ENCODE measurements around the gene EFHB.
"Not testable (repeated sequence)": the region's sequence is repeated elsewhere in the genome, so short reads cannot be mapped to it uniquely, and the experiment has no call there.

The EFHB gene

GRCh38 chr3:19934098-19934566 lies at the start of gene EFHB:
Gene EFHB (minus strand): TSS chr3:19934217. CDS start chr3:19934018, 199 bp downstream.
- no peak for DNase-seq (ENCODE audit: low read depth)

- no peak for DNase-seq (ENCODE audit: low read depth)
Observed at GRCh38 chr3:19972054-19972453, 38.0 kb upstream of the EFHB start.

- no peak for DNase-seq (ENCODE audit: low read depth)
Observed at GRCh38 chr3:19970327-19970726, 36.3 kb upstream of the EFHB start.

- no peak for DNase-seq (ENCODE audit: low read depth)
Observed at GRCh38 chr3:19967812-19968211, 33.8 kb upstream of the EFHB start.

- no peak for DNase-seq (ENCODE audit: low read depth)
Observed at GRCh38 chr3:19967208-19967607, 33.2 kb upstream of the EFHB start.

- DNase-seq (ENCODE audit: low read depth), result no peak
Observed at GRCh38 chr3:19961960-19962359, 27.9 kb upstream of the EFHB start.

- DNase-seq (ENCODE audit: low read depth), result no peak
Observed at GRCh38 chr3:19960696-19961095, 26.7 kb upstream of the EFHB start.

- no peak for DNase-seq (ENCODE audit: low read depth)
Observed at GRCh38 chr3:19959505-19959904, 25.5 kb upstream of the EFHB start.

- DNase-seq (ENCODE audit: low read depth), result not testable (repeated sequence)
Observed at GRCh38 chr3:19957354-19957753, 23.3 kb upstream of the EFHB start.

GRCh38 chr3:19954676-19955075 lies 20.7 kb upstream of the EFHB start:
- no peak for DNase-seq (ENCODE audit: low read depth)

GRCh38 chr3:19950316-19950715 lies 16.3 kb upstream of the EFHB start:
- no peak for DNase-seq (ENCODE audit: low read depth)

GRCh38 chr3:19948226-19948591 lies 14.2 kb upstream of the EFHB start:
- no peak for DNase-seq (ENCODE audit: low read depth)

- DNase-seq (ENCODE audit: low read depth), result peak; percentile 14
Observed at GRCh38 chr3:19947549-19948225, 13.7 kb upstream of the EFHB start.

- peak; percentile 94 for DNase-seq (ENCODE audit: low read depth)
Observed at GRCh38 chr3:19946832-19947548, 13.0 kb upstream of the EFHB start, which contains the start of gene RAB5A. Gene RAB5A (plus strand): TSS chr3:19947097. CDS start chr3:19950899, 3,802 bp downstream.

GRCh38 chr3:19945969-19946831 lies 12.2 kb upstream of the EFHB start:
- no peak for DNase-seq (ENCODE audit: low read depth)

- DNase-seq (ENCODE audit: low read depth), result no peak
Observed at GRCh38 chr3:19945534-19945933, 11.5 kb upstream of the EFHB start.

- no peak for DNase-seq (ENCODE audit: low read depth)
Observed at GRCh38 chr3:19940643-19941042, 6.6 kb upstream of the EFHB start.

GRCh38 chr3:19938295-19938627 lies 4.2 kb upstream of the EFHB start:
- DNase-seq (ENCODE audit: low read depth), result no peak

- DNase-seq (ENCODE audit: low read depth), result no peak
Observed at GRCh38 chr3:19937459-19938294, 3.7 kb upstream of the EFHB start.

GRCh38 chr3:19932422-19932821 lies 1.6 kb downstream of the EFHB start:
- DNase-seq (ENCODE audit: low read depth), result no peak

- no peak for DNase-seq (ENCODE audit: low read depth)
Observed at GRCh38 chr3:19931767-19932188, 2.2 kb downstream of the EFHB start.
